ENCODE data around the gene KCNS3. TPM values are rescaled to one million over a fixed set of nuclear protein-coding genes. Genes with fewer than 3 reads are reported as not detected.

Gene KCNS3
- total RNA-seq, 1 donor from 2014 or later = 12.1 TPM

- H3K4me3 Mint-ChIP-seq (ENCODE audit: unreplicated experiment) = no peak overlapping the region
- H3K9me3 Mint-ChIP-seq (ENCODE audit: unreplicated experiment) = no peaks in the 10 kb centered on the region
- H3K27ac Mint-ChIP-seq (ENCODE audit: unreplicated experiment) = no peak overlapping the region
- no peaks in the 10 kb centered on the region for H3K36me3 Mint-ChIP-seq (ENCODE audit: low read depth, unreplicated experiment)
- no peak for TF ChIP-seq CTCF (IDR thresholded peaks at IDR 0.05; ENCODE audit: unreplicated experiment)
- H3K27me3 Mint-ChIP-seq (ENCODE audit: unreplicated experiment) = peaks cover 5% of the 10 kb centered on the region
- no peak for DNase-seq (ENCODE audit: low spot score)
- peaks cover 10% of the 10 kb centered on the region for H3K4me1 Mint-ChIP-seq (ENCODE audit: unreplicated experiment)
Measured at GRCh38 chr2:17873021-17873420, 5.4 kb upstream of the KCNS3 start.

- H3K9me3 Mint-ChIP-seq (ENCODE audit: unreplicated experiment) = no peaks in the 10 kb centered on the region
Measured at GRCh38 chr2:17876590-17876989, 1.9 kb upstream of the KCNS3 start.

GRCh38 chr2:17877811-17878280, 621 bp upstream of the KCNS3 start:
- Mint-ChIP-seq H3K9me3 (ENCODE audit: unreplicated experiment) (no peaks in the 10 kb centered on the region), H3K36me3 (ENCODE audit: low read depth, unreplicated experiment) (peaks cover 4% of the 10 kb centered on the region), H3K27ac (ENCODE audit: unreplicated experiment) (no peak overlapping the region), H3K27me3 (ENCODE audit: unreplicated experiment) (peaks cover 9% of the 10 kb centered on the region), H3K4me3 (ENCODE audit: unreplicated experiment) (peak overlapping the region; percentile 85), H3K4me1 (ENCODE audit: unreplicated experiment) (peaks cover 13% of the 10 kb centered on the region)
- peak; percentile 22 for DNase-seq (ENCODE audit: low spot score)
- TF ChIP-seq CTCF (IDR thresholded peaks at IDR 0.05; ENCODE audit: unreplicated experiment) = no peak

More at GRCh38 chr2:17876590-17876989, 1.9 kb upstream of the KCNS3 start:
- peaks cover 11% of the 10 kb centered on the region for H3K4me1 Mint-ChIP-seq (ENCODE audit: unreplicated experiment)
- peaks cover 9% of the 10 kb centered on the region for H3K27me3 Mint-ChIP-seq (ENCODE audit: unreplicated experiment)
- no peak for DNase-seq (ENCODE audit: low spot score)
- no peak overlapping the region for H3K27ac Mint-ChIP-seq (ENCODE audit: unreplicated experiment)
- H3K4me3 Mint-ChIP-seq (ENCODE audit: unreplicated experiment) = no peak overlapping the region
- TF ChIP-seq CTCF (IDR thresholded peaks at IDR 0.05; ENCODE audit: unreplicated experiment) = no peak
- peaks cover 4% of the 10 kb centered on the region for H3K36me3 Mint-ChIP-seq (ENCODE audit: low read depth, unreplicated experiment)

- Mint-ChIP-seq H3K4me1 (ENCODE audit: unreplicated experiment) (peaks cover 13% of the 10 kb centered on the region), H3K36me3 (ENCODE audit: low read depth, unreplicated experiment) (peaks cover 4% of the 10 kb centered on the region), H3K27me3 (ENCODE audit: unreplicated experiment) (peaks cover 6% of the 10 kb centered on the region), H3K27ac (ENCODE audit: unreplicated experiment) (no peak overlapping the region), H3K4me3 (ENCODE audit: unreplicated experiment) (peak overlapping the region; percentile 91), H3K9me3 (ENCODE audit: unreplicated experiment) (no peaks in the 10 kb centered on the region)
- TF ChIP-seq CTCF (IDR thresholded peaks at IDR 0.05; ENCODE audit: unreplicated experiment) = no peak
- DNase-seq (ENCODE audit: low spot score) = peak; percentile 63
Measured at GRCh38 chr2:17879137-17879912, 858 bp downstream of the KCNS3 start.

GRCh38 chr2:17879913-17880274, 1.4 kb downstream of the KCNS3 start:
- Mint-ChIP-seq H3K4me3 (ENCODE audit: unreplicated experiment) (peak overlapping the region; percentile 91), H3K36me3 (ENCODE audit: low read depth, unreplicated experiment) (peaks cover 4% of the 10 kb centered on the region), H3K4me1 (ENCODE audit: unreplicated experiment) (peaks cover 13% of the 10 kb centered on the region), H3K9me3 (ENCODE audit: unreplicated experiment) (no peaks in the 10 kb centered on the region), H3K27me3 (ENCODE audit: unreplicated experiment) (peaks cover 6% of the 10 kb centered on the region), H3K27ac (ENCODE audit: unreplicated experiment) (peak overlapping the region; percentile 49)
- TF ChIP-seq CTCF (IDR thresholded peaks at IDR 0.05; ENCODE audit: unreplicated experiment) = no peak
- DNase-seq (ENCODE audit: low spot score) = no peak

Measured in endothelial cell (in vitro differentiated cells).